DND-41 (cell line): ENCODE data around the gene RALGPS1.

ENCODE experiments used
- ATAC-seq: fragments of 200-7000 bp; cut with Tn5 transposase; 3 replicates; pipeline ENCODE4 v1.9.1; 2021; ENCODE audit warnings: low read depth; ENCODE audit not compliant: insufficient read depth
- DNase-seq: peaks from one replicate; pipeline ENCODE4 v3.0.0-alpha.2; 2020
- H2AFZ ChIP-seq: 2 replicates; pipeline ENCODE4 v1.6.0; 2012; ENCODE audit warnings: low read depth, low read length
- H3K27ac ChIP-seq: 2 replicates; pipeline ENCODE4 v1.5.1; 2012; ENCODE audit warnings: low read length, inconsistent platforms
- H3K27me3 ChIP-seq: fragments of 200-600 bp; sonication (generic); 2 replicates; pipeline ENCODE4 v1.6.0; 2012; ENCODE audit warnings: low read length, mild to moderate bottlenecking, inconsistent platforms; ENCODE audit not compliant: insufficient read depth, poor library complexity
- H3K36me3 ChIP-seq: 2 replicates; pipeline ENCODE4 v1.5.1; 2012; ENCODE audit warnings: low read length, inconsistent platforms; ENCODE audit not compliant: insufficient read depth
- H3K4me1 ChIP-seq: 2 replicates; pipeline ENCODE4 v1.5.1; 2012; ENCODE audit warnings: mild to moderate bottlenecking, low read length; ENCODE audit not compliant: insufficient read depth
- H3K4me2 ChIP-seq: 2 replicates; pipeline ENCODE4 v1.6.0; 2012; ENCODE audit warnings: mild to moderate bottlenecking, moderate library complexity, low read length, inconsistent platforms; ENCODE audit not compliant: insufficient read depth
- H3K4me3 ChIP-seq, 2 experiments: fragments of 200-600 bp in 1 of 2; shearing (Covaris generic) in 1 of 2; 2 replicates each; pipeline ENCODE4 v1.5.1; 2012 to 2016; ENCODE audit warnings: inconsistent platforms in 2 of 2, low read length in 2 of 2, mild to moderate bottlenecking in 2 of 2, low read depth in 1 of 2, moderate library complexity in 1 of 2
- H3K79me2 ChIP-seq: 2 replicates; pipeline ENCODE4 v1.6.0; 2012; ENCODE audit warnings: low read length, inconsistent platforms; ENCODE audit not compliant: insufficient read depth
- H3K9ac ChIP-seq: 2 replicates; pipeline ENCODE4 v1.6.0; 2012; ENCODE audit warnings: low read depth, mild to moderate bottlenecking, inconsistent platforms, low read length, moderate library complexity
- H3K9me3 ChIP-seq: 2 replicates; pipeline ENCODE4 v1.5.1; 2012; ENCODE audit warnings: low read length, moderate library complexity, mild to moderate bottlenecking, inconsistent platforms; ENCODE audit not compliant: insufficient read depth, severe bottlenecking
- H4K20me1 ChIP-seq: 2 replicates; pipeline ENCODE4 v1.6.0; 2012; ENCODE audit warnings: low read length; ENCODE audit not compliant: insufficient read depth
- EZH2 ChIP-seq: IDR thresholded peaks from 3 replicates; pipeline ENCODE4 v1.6.1; 2012; ENCODE audit warnings: borderline replicate concordance, low read depth, mild to moderate bottlenecking, moderate library complexity, low read length, inconsistent platforms; ENCODE audit not compliant: severe bottlenecking
- TF ChIP-seq, protein P1 (sequence below): IDR thresholded peaks from 2 replicates; pipeline ENCODE4 v1.5.1; 2012; ENCODE audit warnings: borderline replicate concordance, low read length, moderate library complexity, mild to moderate bottlenecking; ENCODE audit not compliant: poor library complexity, severe bottlenecking; ENCODE audit errors: extremely low read depth

The RALGPS1 gene

GRCh38 chr9:127222388-127223095 lies 308.0 kb downstream of the RALGPS1 start:
- no peak overlapping the region for H3K9ac ChIP-seq
- TF ChIP-seq, protein P1, sequence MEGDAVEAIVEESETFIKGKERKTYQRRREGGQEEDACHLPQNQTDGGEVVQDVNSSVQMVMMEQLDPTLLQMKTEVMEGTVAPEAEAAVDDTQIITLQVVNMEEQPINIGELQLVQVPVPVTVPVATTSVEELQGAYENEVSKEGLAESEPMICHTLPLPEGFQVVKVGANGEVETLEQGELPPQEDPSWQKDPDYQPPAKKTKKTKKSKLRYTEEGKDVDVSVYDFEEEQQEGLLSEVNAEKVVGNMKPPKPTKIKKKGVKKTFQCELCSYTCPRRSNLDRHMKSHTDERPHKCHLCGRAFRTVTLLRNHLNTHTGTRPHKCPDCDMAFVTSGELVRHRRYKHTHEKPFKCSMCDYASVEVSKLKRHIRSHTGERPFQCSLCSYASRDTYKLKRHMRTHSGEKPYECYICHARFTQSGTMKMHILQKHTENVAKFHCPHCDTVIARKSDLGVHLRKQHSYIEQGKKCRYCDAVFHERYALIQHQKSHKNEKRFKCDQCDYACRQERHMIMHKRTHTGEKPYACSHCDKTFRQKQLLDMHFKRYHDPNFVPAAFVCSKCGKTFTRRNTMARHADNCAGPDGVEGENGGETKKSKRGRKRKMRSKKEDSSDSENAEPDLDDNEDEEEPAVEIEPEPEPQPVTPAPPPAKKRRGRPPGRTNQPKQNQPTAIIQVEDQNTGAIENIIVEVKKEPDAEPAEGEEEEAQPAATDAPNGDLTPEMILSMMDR, result no peak
- no peak for TF ChIP-seq EZH2
- peaks cover 11% of the 10 kb centered on the region for H3K27me3 ChIP-seq
- no peaks in the 10 kb centered on the region for H3K9me3 ChIP-seq
- ATAC-seq, result no peak
- no peaks in the 10 kb centered on the region for H3K36me3 ChIP-seq
- H3K4me1 ChIP-seq, result no peaks in the 10 kb centered on the region
- H3K27ac ChIP-seq, result no peak overlapping the region
- no peaks in the 10 kb centered on the region for H3K79me2 ChIP-seq
- no peak for DNase-seq
- no peak overlapping the region for H3K4me3 ChIP-seq
- peaks cover 6% of the 10 kb centered on the region for H4K20me1 ChIP-seq
- H3K4me2 ChIP-seq, result no peak overlapping the region
- no peak overlapping the region for H2AFZ ChIP-seq

DNA sequence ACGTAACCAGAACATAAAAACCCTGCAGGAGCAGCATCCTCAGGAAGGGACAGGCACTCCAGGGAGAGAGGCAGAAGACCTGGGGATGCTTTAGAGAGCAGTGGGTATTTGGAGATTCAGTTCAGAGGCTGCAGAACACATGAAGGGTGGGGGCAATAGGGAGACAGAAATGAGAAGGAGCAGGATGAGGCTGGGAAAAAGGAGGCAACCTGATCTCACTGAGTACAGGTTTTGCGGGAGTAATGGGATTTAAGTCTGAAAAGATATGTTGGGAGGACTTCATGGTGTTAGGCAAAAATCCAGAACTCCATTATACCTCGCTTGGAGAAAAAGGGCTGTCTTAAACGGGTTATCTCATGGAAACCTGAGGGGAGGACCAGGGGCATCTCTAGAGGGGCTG lies 308.7 kb downstream of the RALGPS1 start:
- no peak overlapping the region for H3K4me3 ChIP-seq
- no peak for TF ChIP-seq EZH2
- TF ChIP-seq, protein P1, result no peak
- no peaks in the 10 kb centered on the region for H3K9me3 ChIP-seq
- H3K4me2 ChIP-seq, result no peak overlapping the region
- H4K20me1 ChIP-seq, result peaks cover 5% of the 10 kb centered on the region
- no peaks in the 10 kb centered on the region for H3K36me3 ChIP-seq
- ATAC-seq (no peak), DNase-seq (no peak)
- H3K4me1 ChIP-seq, result no peaks in the 10 kb centered on the region
- no peak overlapping the region for H3K27ac ChIP-seq
- H3K27me3 ChIP-seq, result peaks cover 11% of the 10 kb centered on the region
- no peak overlapping the region for H2AFZ ChIP-seq
- no peak overlapping the region for H3K9ac ChIP-seq
- H3K79me2 ChIP-seq, result no peaks in the 10 kb centered on the region

- no peak for DNase-seq
- no peak for ATAC-seq
Measured at GRCh38 chr9:127223810-127224177, 309.2 kb downstream of the RALGPS1 start.

More at GRCh38 chr9:127223810-127224177, 309.2 kb downstream of the RALGPS1 start:
- Histone ChIP-seq H3K27ac (no peak overlapping the region), H3K4me2 (no peak overlapping the region), H2AFZ (no peak overlapping the region), H3K9ac (no peak overlapping the region), H3K79me2 (no peaks in the 10 kb centered on the region), H3K4me1 (no peaks in the 10 kb centered on the region), H3K4me3 (no peak overlapping the region), H3K36me3 (no peaks in the 10 kb centered on the region), H3K9me3 (no peaks in the 10 kb centered on the region), H3K27me3 (peaks cover 8% of the 10 kb centered on the region), H4K20me1 (peaks cover under 1% of the 10 kb centered on the region; the same call in 1 of the 2 replicates)
- TF ChIP-seq, protein P1, result no peak
- TF ChIP-seq EZH2, result no peak
